ENCODE results near the gene COL5A1.

The COL5A1 gene

DNA sequence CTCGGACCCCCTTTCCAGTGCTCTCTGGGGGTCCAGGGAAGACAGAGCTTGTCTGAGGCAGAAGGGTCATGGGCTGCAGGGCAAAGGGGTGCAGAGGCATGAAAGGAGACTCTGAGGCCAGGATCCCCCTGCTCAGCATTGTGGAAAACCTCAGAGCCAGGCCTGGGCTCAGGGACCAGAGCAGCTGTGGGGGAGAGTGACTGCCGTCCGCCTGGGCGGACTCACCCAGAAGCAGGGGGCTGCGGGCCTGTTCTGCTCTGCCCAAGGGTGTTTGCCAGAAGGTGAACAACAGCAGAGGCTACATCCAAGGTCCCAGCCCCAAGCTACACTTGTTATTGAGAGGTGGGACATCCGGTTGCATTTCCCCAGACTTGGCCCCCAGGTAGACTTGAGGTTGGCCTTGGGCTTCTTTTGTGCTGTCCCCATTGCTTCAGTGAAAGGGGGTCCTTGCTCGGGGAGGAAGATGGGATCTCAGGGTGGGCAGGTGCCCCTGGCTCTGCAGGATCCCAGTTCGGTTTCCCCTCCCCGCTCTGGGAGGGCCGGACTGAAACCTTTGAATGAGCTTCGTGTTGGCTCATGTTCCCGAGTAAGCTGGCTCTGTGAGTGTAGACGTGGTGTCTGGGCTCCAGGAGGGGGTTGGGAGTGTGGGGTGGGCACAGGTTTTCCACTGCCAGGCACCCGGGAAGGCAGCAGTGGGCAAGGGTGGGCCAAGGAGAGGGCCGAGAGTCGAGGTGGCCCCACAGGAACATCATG lies 92.1 kb downstream of the COL5A1 start:
- Mint-ChIP-seq H3K4me1 (ENCODE audit: low read depth) (no peaks in the 10 kb centered on the region), H3K27ac (no peak overlapping the region)

DNA sequence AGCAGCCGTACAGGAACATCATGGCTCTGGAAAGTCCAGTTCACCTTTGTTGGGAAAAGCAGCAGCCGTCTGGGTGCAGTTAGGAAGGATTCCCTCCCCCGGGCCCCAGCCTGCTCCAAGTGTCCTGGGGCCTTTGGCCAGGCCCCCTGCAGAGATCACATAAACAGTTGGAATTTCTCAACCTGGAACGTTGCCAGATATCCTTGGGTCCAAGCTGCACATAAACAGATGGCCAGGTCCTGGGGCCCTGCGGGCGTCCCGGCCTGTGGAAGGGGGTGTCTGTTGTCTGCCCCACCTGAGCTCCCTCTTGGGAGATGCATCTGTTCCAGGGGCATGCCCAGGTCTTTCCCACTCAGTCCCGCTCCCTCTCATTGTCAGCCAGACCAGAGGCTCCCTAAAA lies 92.7 kb downstream of the COL5A1 start:
- Mint-ChIP-seq H3K4me3 (no peak overlapping the region), H3K27me3 (ENCODE audit: low read depth) (no peaks in the 10 kb centered on the region), H3K36me3 (ENCODE audit: low read depth) (no peaks in the 10 kb centered on the region), H3K4me1 (ENCODE audit: low read depth) (no peaks in the 10 kb centered on the region), H3K9me3 (no peaks in the 10 kb centered on the region), H3K27ac (no peak overlapping the region)

More for the DNA sequence above, 92.1 kb downstream of the COL5A1 start:
- Mint-ChIP-seq H3K36me3 (ENCODE audit: low read depth) (no peaks in the 10 kb centered on the region), H3K4me3 (no peak overlapping the region), H3K9me3 (no peaks in the 10 kb centered on the region), H3K27me3 (ENCODE audit: low read depth) (no peaks in the 10 kb centered on the region)

DNA sequence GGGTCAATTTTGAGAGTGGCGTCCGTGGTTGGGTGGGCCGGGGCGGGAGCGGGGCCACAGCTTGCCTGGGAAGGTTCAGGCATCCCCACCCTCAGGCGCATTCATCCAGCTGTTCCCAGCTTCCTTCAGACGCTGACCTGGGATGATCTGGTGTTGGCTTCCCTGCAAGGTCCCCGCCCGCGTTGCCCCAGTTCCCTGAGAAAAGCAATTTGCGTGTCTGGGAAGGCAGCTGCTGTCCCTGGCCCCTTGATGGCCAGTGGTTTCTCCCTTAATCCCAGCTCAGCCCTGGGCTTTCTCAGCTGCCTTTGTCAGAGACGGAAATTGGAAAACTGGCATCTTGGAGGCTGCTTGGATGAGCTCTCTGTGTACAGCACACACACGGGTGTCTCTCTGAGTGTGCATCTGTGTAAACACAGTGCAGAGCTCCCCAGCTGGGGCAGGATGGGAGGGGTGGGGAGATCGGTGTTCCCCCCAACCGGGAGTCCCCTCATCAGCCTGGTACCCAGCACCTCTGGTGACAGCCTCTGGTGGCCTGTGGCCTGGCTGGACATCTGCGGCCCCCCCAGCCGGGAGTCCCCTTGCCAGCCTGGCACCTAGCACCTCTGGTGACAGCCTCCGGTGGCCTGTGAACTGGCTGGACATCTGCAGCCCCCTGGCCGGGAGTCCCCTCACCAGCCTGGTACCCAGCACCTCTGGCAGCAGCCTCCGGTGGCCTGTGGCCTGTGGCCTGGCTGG lies 94.0 kb downstream of the COL5A1 start:
- Mint-ChIP-seq H3K9me3 (no peaks in the 10 kb centered on the region), H3K27me3 (ENCODE audit: low read depth) (no peaks in the 10 kb centered on the region), H3K27ac (no peak overlapping the region), H3K4me3 (no peak overlapping the region), H3K36me3 (ENCODE audit: low read depth) (no peaks in the 10 kb centered on the region), H3K4me1 (ENCODE audit: low read depth) (no peaks in the 10 kb centered on the region)

- Mint-ChIP-seq H3K4me3 (no peak overlapping the region), H3K27me3 (ENCODE audit: low read depth) (no peaks in the 10 kb centered on the region), H3K27ac (no peak overlapping the region), H3K36me3 (ENCODE audit: low read depth) (no peaks in the 10 kb centered on the region), H3K4me1 (ENCODE audit: low read depth) (no peaks in the 10 kb centered on the region), H3K9me3 (no peaks in the 10 kb centered on the region)
Observed at GRCh38 chr9:134736791-134737497, 95.3 kb downstream of the COL5A1 start.

DNA sequence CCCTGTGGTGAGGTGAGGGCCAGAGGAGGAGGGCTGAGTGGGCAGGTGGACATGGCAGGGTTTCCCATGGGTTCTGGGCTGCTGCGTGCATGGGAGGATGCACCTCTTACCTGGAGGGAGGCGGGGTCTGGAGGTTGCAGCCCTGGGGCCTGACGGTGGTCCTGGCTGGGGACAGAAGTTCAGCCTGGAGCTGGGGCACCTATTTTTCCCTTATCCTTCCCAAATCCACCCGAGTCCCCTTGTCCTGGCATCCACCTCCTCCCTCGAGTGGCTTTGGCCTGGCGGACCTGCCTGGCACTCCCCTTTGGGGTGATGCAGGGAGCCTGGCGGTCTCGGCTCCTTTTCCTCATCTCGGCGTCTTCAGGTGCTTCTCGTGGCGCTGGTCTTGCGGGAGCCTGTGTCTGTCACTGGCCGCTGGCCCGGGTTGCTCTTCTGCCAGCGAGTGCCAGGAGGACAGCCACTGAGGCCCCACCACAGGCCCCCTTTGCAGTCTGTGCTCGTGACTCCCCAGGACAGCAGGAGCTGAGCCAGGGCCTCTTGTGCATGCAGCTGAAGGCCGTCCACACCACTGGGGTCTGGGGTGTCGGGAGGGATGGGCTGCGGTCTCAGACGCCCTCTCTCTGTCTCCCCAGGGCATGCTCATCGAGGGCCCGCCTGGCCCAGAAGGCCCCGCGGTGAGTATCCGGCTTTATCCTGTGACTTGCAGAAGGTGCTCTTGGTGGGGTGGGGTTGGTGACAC lies 96.4 kb downstream of the COL5A1 start:
- Mint-ChIP-seq H3K4me1 (ENCODE audit: low read depth) (no peaks in the 10 kb centered on the region), H3K36me3 (ENCODE audit: low read depth) (no peaks in the 10 kb centered on the region), H3K27me3 (ENCODE audit: low read depth) (no peaks in the 10 kb centered on the region), H3K27ac (no peak overlapping the region), H3K9me3 (no peaks in the 10 kb centered on the region), H3K4me3 (no peak overlapping the region)

DNA sequence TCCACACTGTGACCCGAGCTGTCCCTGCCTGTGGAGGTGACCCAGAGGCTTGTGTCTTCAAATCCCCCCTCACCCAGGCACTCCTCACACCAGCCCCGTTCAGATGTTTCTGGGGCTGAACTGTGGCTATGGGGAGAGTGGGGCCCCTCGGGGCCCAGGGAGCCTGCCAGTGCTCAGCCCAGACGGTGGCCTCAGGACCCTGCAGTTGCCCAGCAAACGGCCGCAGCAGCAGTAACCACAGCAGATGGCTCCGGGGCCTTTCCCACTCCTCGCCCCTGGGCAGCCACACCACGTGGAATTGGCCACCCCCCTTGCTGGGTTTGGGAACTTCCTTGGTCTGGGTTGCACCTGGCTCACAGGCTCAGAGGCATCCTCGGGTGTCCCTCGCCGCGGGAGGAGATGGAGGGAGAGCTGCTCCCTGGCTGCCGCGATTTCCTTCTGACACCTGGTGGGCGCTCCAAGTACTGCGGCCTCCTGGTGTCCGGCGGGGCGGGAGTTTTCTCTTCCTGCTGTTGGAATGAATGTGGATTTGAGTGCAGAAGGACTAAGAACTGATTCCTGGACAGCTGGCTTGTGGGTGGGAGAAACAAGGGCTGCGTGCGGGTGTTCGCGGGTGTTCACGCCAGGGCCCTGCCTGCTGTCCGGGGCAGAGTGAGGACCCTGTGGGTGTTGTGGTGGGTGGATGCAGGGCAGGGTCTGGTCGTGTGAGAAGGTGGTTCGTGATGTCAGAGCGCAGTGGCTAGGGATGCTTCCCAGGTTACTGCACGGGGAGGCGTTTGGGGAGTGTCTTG lies 97.5 kb downstream of the COL5A1 start:
- Mint-ChIP-seq H3K4me3 (no peak overlapping the region), H3K27me3 (ENCODE audit: low read depth) (no peaks in the 10 kb centered on the region), H3K4me1 (ENCODE audit: low read depth) (no peaks in the 10 kb centered on the region), H3K27ac (no peak overlapping the region), H3K36me3 (ENCODE audit: low read depth) (no peaks in the 10 kb centered on the region), H3K9me3 (no peaks in the 10 kb centered on the region)

GRCh38 chr9:134739660-134739968 lies 98.0 kb downstream of the COL5A1 start:
- Mint-ChIP-seq H3K36me3 (ENCODE audit: low read depth) (no peaks in the 10 kb centered on the region), H3K27me3 (ENCODE audit: low read depth) (no peaks in the 10 kb centered on the region), H3K27ac (no peak overlapping the region), H3K4me3 (no peak overlapping the region), H3K4me1 (ENCODE audit: low read depth) (no peaks in the 10 kb centered on the region), H3K9me3 (no peaks in the 10 kb centered on the region)

- Mint-ChIP-seq H3K9me3 (no peaks in the 10 kb centered on the region), H3K27ac (no peak overlapping the region), H3K36me3 (ENCODE audit: low read depth) (no peaks in the 10 kb centered on the region), H3K4me3 (no peak overlapping the region), H3K4me1 (ENCODE audit: low read depth) (no peaks in the 10 kb centered on the region), H3K27me3 (ENCODE audit: low read depth) (no peaks in the 10 kb centered on the region)
Observed at GRCh38 chr9:134740071-134740470, 98.5 kb downstream of the COL5A1 start.

GRCh38 chr9:134741846-134742245 lies 100.2 kb downstream of the COL5A1 start:
- Mint-ChIP-seq H3K9me3 (no peaks in the 10 kb centered on the region), H3K4me3 (no peak overlapping the region), H3K27ac (no peak overlapping the region), H3K36me3 (ENCODE audit: low read depth) (no peaks in the 10 kb centered on the region), H3K4me1 (ENCODE audit: low read depth) (no peaks in the 10 kb centered on the region), H3K27me3 (ENCODE audit: low read depth) (no peaks in the 10 kb centered on the region)

DNA sequence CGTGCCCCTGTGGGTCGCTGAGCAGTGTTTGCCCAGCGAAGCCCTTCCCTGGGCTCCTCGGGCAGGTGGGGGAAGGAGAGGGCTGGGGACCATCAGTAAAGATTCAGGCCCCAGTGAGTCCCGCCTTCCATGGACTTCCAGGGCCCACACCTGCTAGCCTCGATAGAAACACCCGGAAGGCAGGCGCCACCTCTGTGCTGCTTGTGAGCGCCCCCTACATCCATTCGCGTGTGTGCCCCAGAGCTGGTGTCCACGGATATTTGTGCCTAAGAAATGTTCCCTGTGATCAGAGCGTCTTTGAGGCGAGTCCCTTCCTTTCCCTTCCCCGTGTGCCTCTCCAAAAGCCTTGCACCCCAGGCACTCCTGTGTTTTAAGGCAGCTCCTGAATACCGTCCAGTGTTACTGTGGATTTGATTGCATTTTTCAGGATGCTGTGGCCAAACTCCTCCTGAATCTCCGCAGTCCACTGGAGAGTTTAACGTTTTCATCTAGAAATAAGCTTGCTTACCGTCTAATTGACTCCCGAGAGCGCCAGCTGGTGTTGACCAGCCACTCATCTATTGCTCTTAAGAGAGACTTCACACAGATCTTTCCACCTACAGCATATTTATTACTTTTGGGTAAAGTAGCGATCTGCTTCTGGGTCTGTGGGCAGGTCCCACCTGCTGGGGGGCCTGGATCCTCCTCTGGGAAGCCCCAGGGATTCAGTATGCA lies 101.4 kb downstream of the COL5A1 start:
- H3K27me3 Mint-ChIP-seq (ENCODE audit: low read depth), result no peaks in the 10 kb centered on the region
- no peaks in the 10 kb centered on the region for H3K36me3 Mint-ChIP-seq (ENCODE audit: low read depth)
- H3K9me3 Mint-ChIP-seq, result peaks cover under 1% of the 10 kb centered on the region

GRCh38 chr9:134743853-134744252 lies 102.2 kb downstream of the COL5A1 start:
- H3K36me3 Mint-ChIP-seq (ENCODE audit: low read depth), result no peaks in the 10 kb centered on the region
- H3K9me3 Mint-ChIP-seq, result peaks cover 8% of the 10 kb centered on the region
- H3K4me3 Mint-ChIP-seq, result no peak overlapping the region
- H3K27ac Mint-ChIP-seq, result no peak overlapping the region
- H3K27me3 Mint-ChIP-seq (ENCODE audit: low read depth), result no peaks in the 10 kb centered on the region
- no peaks in the 10 kb centered on the region for H3K4me1 Mint-ChIP-seq (ENCODE audit: low read depth)

More for the DNA sequence above, 101.4 kb downstream of the COL5A1 start:
- H3K4me3 Mint-ChIP-seq, result no peak overlapping the region
- no peak overlapping the region for H3K27ac Mint-ChIP-seq
- no peaks in the 10 kb centered on the region for H3K4me1 Mint-ChIP-seq (ENCODE audit: low read depth)

- Mint-ChIP-seq H3K36me3 (ENCODE audit: low read depth) (no peaks in the 10 kb centered on the region), H3K27ac (no peak overlapping the region), H3K4me3 (no peak overlapping the region), H3K4me1 (ENCODE audit: low read depth) (no peaks in the 10 kb centered on the region), H3K27me3 (ENCODE audit: low read depth) (no peaks in the 10 kb centered on the region), H3K9me3 (peaks cover 8% of the 10 kb centered on the region)
Observed at GRCh38 chr9:134744385-134745295, 103.0 kb downstream of the COL5A1 start.
